ENCODE results near the gene DNAH5. TPM values are rescaled to one million over a fixed set of nuclear protein-coding genes. Genes with fewer than 3 reads are reported as not detected.

DNAH5 gene
- total and polyA plus RNA-seq, 2 of the 13 experiments (the other 11 are each of a cell fraction or from before 2014, with no cell fraction given): 0.09 TPM

DNA sequence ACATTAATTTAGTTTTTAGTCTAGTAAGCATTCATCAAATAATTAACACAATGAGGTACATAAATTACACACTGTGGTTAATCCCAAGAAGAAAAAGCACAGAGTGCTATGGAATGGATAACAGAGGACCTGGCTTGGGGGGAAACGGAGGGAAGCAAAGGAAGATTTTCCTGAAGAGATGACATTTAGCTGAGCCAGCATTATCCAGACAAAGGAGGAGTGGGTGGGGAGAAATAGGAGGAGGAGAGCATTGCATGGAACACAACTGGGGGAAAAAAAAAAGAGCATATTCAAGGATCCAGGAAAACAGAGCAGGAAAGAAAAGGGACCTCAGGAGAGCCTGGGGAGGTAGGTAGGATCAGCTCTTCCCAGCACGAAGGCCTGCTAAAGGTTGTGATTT, 170.8 kb downstream of the DNAH5 start:
- H3K4me1 ChIP-seq (ENCODE audit: insufficient read depth, low read length): no peaks in the 10 kb centered on the region
- no peak overlapping the region for H3K4me3 ChIP-seq (replicated peaks in 1 of 3; ENCODE audit: insufficient read depth in 1 of 3, low read depth in 2 of 3, low read length in 3 of 3)
- no TSS peak for BruUV-seq (replicated peaks)
- 0% methylated on average over 2 of the region's 2 CpGs for WGBS (ENCODE audit: low lambda C conversion rate)
- POLR2A ChIA-PET: no interaction called here
- in situ Hi-C loops (cut with HindIII; ENCODE audit: extremely low pct_ligation_motif_present, low pct_unique_long_range_greater_than_20kb) (no loop called here), intact Hi-C loops (cut with micrococcal nuclease; ENCODE audit: unreplicated experiment) (no loop called here)
- no peak for DNase-seq (ENCODE audit: low spot score)
- FAIRE-seq: no peak
- CTCF ChIA-PET (ENCODE audit: low intra/inter-chr PET ratio, low total read pairs): no interaction called here
- TF ChIP-seq MAFF (IDR thresholded peaks at IDR 0.05; ENCODE audit: low read depth, low read length) (peak; percentile 82), MAFK (conservative IDR thresholded peaks at IDR 0.05 in 1 of 2, IDR thresholded peaks at IDR 0.05 in 1 of 2; ENCODE audit: low read length in 2 of 2) (peak; percentile 79 to 84)
- TF ChIP-seq, protein P1, sequence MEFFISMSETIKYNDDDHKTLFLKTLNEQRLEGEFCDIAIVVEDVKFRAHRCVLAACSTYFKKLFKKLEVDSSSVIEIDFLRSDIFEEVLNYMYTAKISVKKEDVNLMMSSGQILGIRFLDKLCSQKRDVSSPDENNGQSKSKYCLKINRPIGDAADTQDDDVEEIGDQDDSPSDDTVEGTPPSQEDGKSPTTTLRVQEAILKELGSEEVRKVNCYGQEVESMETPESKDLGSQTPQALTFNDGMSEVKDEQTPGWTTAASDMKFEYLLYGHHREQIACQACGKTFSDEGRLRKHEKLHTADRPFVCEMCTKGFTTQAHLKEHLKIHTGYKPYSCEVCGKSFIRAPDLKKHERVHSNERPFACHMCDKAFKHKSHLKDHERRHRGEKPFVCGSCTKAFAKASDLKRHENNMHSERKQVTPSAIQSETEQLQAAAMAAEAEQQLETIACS (CRISPR knock-in tag; IDR thresholded peaks at IDR 0.05): no peak
- H3K36me3 ChIP-seq (replicated peaks in 1 of 2; ENCODE audit: control insufficient read depth in 1 of 2, insufficient read depth in 2 of 2, low read length in 2 of 2): no peaks in the 10 kb centered on the region
- no peaks in the 10 kb centered on the region for H4K20me1 ChIP-seq (ENCODE audit: insufficient read depth, low read length)
- H3K9ac ChIP-seq (ENCODE audit: insufficient read depth, low read depth, low read length): no peak overlapping the region
- H3K9me3 ChIP-seq (ENCODE audit: low read length): no peaks in the 10 kb centered on the region
- H2AFZ ChIP-seq (ENCODE audit: low read length): no peak overlapping the region
- H3K27ac ChIP-seq (ENCODE audit: extremely low read length, insufficient read depth, low read length): no peak overlapping the region
- no peak overlapping the region for H3K4me2 ChIP-seq (ENCODE audit: low read depth, low read length)
- H3K79me2 ChIP-seq (ENCODE audit: insufficient read depth, low read length): no peaks in the 10 kb centered on the region
- H3K27me3 ChIP-seq (ENCODE audit: control insufficient read depth in 1 of 2, insufficient read depth in 2 of 2, low read length in 2 of 2): no peaks in the 10 kb centered on the region; a peak in 1 of 5 replicates
- ATAC-seq: no peak

DNA sequence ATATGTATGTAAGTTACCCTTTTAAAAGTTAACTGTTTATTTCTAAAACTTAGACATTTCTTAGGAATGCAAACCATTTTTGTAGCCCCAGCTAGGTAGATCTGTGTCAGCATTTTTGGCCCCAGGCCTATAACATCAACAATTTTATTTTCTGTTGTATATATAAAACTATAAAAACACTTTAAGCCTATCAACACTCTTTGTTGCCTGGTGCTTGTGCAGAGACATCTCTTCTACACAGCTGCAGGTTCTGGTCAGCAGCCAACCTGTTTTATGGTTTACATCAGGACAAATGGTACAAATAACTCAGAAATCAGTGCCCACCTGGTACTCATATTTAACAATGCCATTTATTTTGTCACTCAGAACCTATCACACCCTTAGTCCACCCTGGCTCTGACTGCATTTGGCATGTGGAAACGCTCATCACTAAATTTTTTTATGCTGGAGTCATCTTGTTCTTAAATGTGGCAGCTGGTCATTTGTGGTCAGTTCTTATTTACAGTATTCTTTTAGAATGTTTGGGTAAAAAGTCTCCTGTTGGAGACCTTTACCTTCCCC, 173.4 kb downstream of the DNAH5 start:
- Histone ChIP-seq H4K20me1 (ENCODE audit: insufficient read depth, low read length) (no peaks in the 10 kb centered on the region), H3K27ac (ENCODE audit: extremely low read length, insufficient read depth, low read length) (no peak overlapping the region), H3K36me3 (replicated peaks in 1 of 2; ENCODE audit: control insufficient read depth in 1 of 2, insufficient read depth in 2 of 2, low read length in 2 of 2) (no peaks in the 10 kb centered on the region), H3K79me2 (ENCODE audit: insufficient read depth, low read length) (no peaks in the 10 kb centered on the region), H3K9ac (ENCODE audit: insufficient read depth, low read depth, low read length) (no peak overlapping the region), H3K4me1 (ENCODE audit: insufficient read depth, low read length) (no peaks in the 10 kb centered on the region), H3K4me2 (ENCODE audit: low read depth, low read length) (no peak overlapping the region), H3K27me3 (ENCODE audit: control insufficient read depth in 1 of 2, insufficient read depth in 2 of 2, low read length in 2 of 2) (no peaks in the 10 kb centered on the region; a peak in 1 of 5 replicates), H2AFZ (ENCODE audit: low read length) (no peak overlapping the region), H3K4me3 (replicated peaks in 1 of 3; ENCODE audit: insufficient read depth in 1 of 3, low read depth in 2 of 3, low read length in 3 of 3) (no peak overlapping the region), H3K9me3 (ENCODE audit: low read length) (no peaks in the 10 kb centered on the region)
- in situ Hi-C loops (cut with HindIII; ENCODE audit: extremely low pct_ligation_motif_present, low pct_unique_long_range_greater_than_20kb): no loop called here
- intact Hi-C loops (cut with micrococcal nuclease; ENCODE audit: unreplicated experiment): no loop called here
- CTCF ChIA-PET (ENCODE audit: low intra/inter-chr PET ratio, low total read pairs): no interaction called here
- BruUV-seq (replicated peaks): no TSS peak
- DNase-seq (ENCODE audit: low spot score) (no peak), ATAC-seq (no peak), FAIRE-seq (no peak)
- TF ChIP-seq ZNF629 (CRISPR knock-in tag; conservative IDR thresholded peaks at IDR 0.05) (no peak), MAFF (IDR thresholded peaks at IDR 0.05; ENCODE audit: low read depth, low read length) (peak; percentile 45; the same call in 1 of the 2 replicates), MAFK (conservative IDR thresholded peaks at IDR 0.05 in 1 of 2, IDR thresholded peaks at IDR 0.05 in 1 of 2; ENCODE audit: low read length in 2 of 2) (peak; percentile 62 to 78)
- POLR2A ChIA-PET: no interaction called here
- WGBS (ENCODE audit: low lambda C conversion rate): 7% methylated on average over 1 of the region's 1 CpG
